ENCODE data around the gene CYFIP1. TPM values are rescaled to one million over a fixed set of nuclear protein-coding genes. Genes with fewer than 3 reads are reported as not detected.

CYFIP1 gene
- total and polyA plus RNA-seq, 2 of the 13 experiments (the other 11 are each of a cell fraction or from before 2014, with no cell fraction given) = 38.1 to 58.3 TPM

- Histone ChIP-seq H3K4me3 (replicated peaks in 1 of 3; ENCODE audit: insufficient read depth in 1 of 3, low read depth in 2 of 3, low read length in 3 of 3) (no peak overlapping the region), H3K4me2 (ENCODE audit: low read depth, low read length) (no peak overlapping the region), H4K20me1 (ENCODE audit: insufficient read depth, low read length) (no peaks in the 10 kb centered on the region), H3K4me1 (ENCODE audit: insufficient read depth, low read length) (no peaks in the 10 kb centered on the region), H3K36me3 (replicated peaks in 1 of 2; ENCODE audit: control insufficient read depth in 1 of 2, insufficient read depth in 2 of 2, low read length in 2 of 2) (peaks cover 0 to 5% of the 10 kb centered on the region in 2 experiments; a peak in 3 of 5 replicates), H3K9ac (ENCODE audit: insufficient read depth, low read depth, low read length) (no peak overlapping the region), H3K9me3 (ENCODE audit: low read length) (no peaks in the 10 kb centered on the region), H3K27ac (ENCODE audit: extremely low read length, insufficient read depth, low read length) (no peak overlapping the region), H2AFZ (ENCODE audit: low read length) (no peak overlapping the region), H3K79me2 (ENCODE audit: insufficient read depth, low read length) (no peaks in the 10 kb centered on the region), H3K27me3 (ENCODE audit: control insufficient read depth in 1 of 2, insufficient read depth in 2 of 2, low read length in 2 of 2) (no peaks in the 10 kb centered on the region)
- intact Hi-C loops (cut with micrococcal nuclease; ENCODE audit: unreplicated experiment) = no loop called here
- in situ Hi-C loops (cut with HindIII; ENCODE audit: extremely low pct_ligation_motif_present, low pct_unique_long_range_greater_than_20kb) = no loop called here
- POLR2A ChIA-PET = no interaction called here
- no peak for DNase-seq (ENCODE audit: low spot score)
- no peak for ATAC-seq
- BruUV-seq (replicated peaks) = no TSS peak
- no peak for TF ChIP-seq MIXL1 (CRISPR knock-in tag; IDR thresholded peaks at IDR 0.05)
- TF ChIP-seq GPN1 (CRISPR knock-in tag; IDR thresholded peaks at IDR 0.05; ENCODE audit: borderline replicate concordance) = no peak
- no peak for TF ChIP-seq ZNF552 (CRISPR knock-in tag; IDR thresholded peaks at IDR 0.05; ENCODE audit: borderline replicate concordance)
- no peak for TF ChIP-seq HNF4G (IDR thresholded peaks at IDR 0.05; ENCODE audit: borderline replicate concordance, low read depth, low read length)
- TF ChIP-seq HNF4G (CRISPR knock-in tag; IDR thresholded peaks at IDR 0.05; ENCODE audit: borderline replicate concordance, low read depth) = no peak
- TF ChIP-seq POLR2AphosphoS2 (IDR thresholded peaks at IDR 0.05; ENCODE audit: low read depth, low read length) = no peak
- no peak for TF ChIP-seq ZNF720 (CRISPR knock-in tag; IDR thresholded peaks at IDR 0.05)
- no peak for TF ChIP-seq GMEB1 (CRISPR knock-in tag; IDR thresholded peaks at IDR 0.05; ENCODE audit: borderline replicate concordance)
- no peak for TF ChIP-seq SALL2 (CRISPR knock-in tag; IDR thresholded peaks at IDR 0.05)
- no peak for TF ChIP-seq SYNCRIP (IDR thresholded peaks at IDR 0.05; ENCODE audit: insufficient read depth, low read depth, low read length)
- TF ChIP-seq ZZZ3 (CRISPR knock-in tag; IDR thresholded peaks at IDR 0.05; ENCODE audit: borderline replicate concordance) = no peak
- no peak for TF ChIP-seq HDAC2 (CRISPR knock-in tag; IDR thresholded peaks at IDR 0.05)
- TF ChIP-seq KDM6A (CRISPR knock-in tag; IDR thresholded peaks at IDR 0.05; ENCODE audit: low read depth) = no peak
- TF ChIP-seq ZNF83 (CRISPR knock-in tag; IDR thresholded peaks at IDR 0.05; ENCODE audit: borderline replicate concordance) = no peak
- TF ChIP-seq ZMYM3 (CRISPR knock-in tag; IDR thresholded peaks at IDR 0.05) = no peak
- no peak for TF ChIP-seq SPEN (CRISPR knock-in tag; IDR thresholded peaks at IDR 0.05; ENCODE audit: low read depth)
- no peak for TF ChIP-seq ZNF589 (CRISPR knock-in tag; conservative IDR thresholded peaks at IDR 0.05)
- TF ChIP-seq SMAD1 (CRISPR knock-in tag; IDR thresholded peaks at IDR 0.05; ENCODE audit: borderline replicate concordance, low read depth) = no peak
- TF ChIP-seq ZFP82 (CRISPR knock-in tag; IDR thresholded peaks at IDR 0.05; ENCODE audit: borderline replicate concordance) = no peak
- no peak for FAIRE-seq
- CTCF ChIA-PET (ENCODE audit: low intra/inter-chr PET ratio, low total read pairs) = no interaction called here
- WGBS (ENCODE audit: low lambda C conversion rate) = 97% methylated on average over 16 of the region's 17 CpGs
Measured at GRCh38 chr15:22925875-22926274, 54.3 kb downstream of the CYFIP1 start.
